Kidney glomerular epithelial cell (primary cell): ENCODE results near the gene TOP2B.

Experiments used
- DNase-seq: peaks from one replicate; lab custom pipeline; 2025; lab: John Stamatoyannopoulos, UW

TOP2B gene

GRCh38 chr3:25557694-25558093, 107.0 kb downstream of the TOP2B start:
- DNase-seq: no peak

- no peak for DNase-seq
Observed at GRCh38 chr3:25556447-25556846, 108.3 kb downstream of the TOP2B start.

- DNase-seq: no peak
Observed at GRCh38 chr3:25555695-25556437, 108.8 kb downstream of the TOP2B start.

DNA sequence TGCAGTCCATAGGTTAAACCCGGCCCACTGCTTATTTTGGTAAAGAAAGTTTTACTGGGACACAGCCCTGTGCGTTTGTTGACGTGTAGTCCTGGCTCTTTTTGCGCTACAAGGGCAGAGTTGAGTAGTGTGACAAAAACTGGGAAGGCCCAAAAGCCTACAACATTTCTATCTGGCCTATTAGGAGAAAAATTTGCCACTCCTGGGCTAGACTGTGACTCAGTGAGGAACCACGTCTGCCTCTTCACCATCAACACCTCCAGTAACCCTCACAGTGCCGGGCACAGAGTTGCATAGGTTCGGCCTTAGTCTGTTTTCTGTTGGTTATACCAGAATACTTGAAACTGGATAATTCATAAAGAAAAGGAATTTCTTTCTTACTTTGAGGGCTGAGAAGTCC, 110.3 kb downstream of the TOP2B start:
- no peak for DNase-seq

- DNase-seq: no peak
Observed at GRCh38 chr3:25552251-25552650, 112.5 kb downstream of the TOP2B start.

GRCh38 chr3:25548836-25549235, 115.9 kb downstream of the TOP2B start:
- no peak for DNase-seq

DNA sequence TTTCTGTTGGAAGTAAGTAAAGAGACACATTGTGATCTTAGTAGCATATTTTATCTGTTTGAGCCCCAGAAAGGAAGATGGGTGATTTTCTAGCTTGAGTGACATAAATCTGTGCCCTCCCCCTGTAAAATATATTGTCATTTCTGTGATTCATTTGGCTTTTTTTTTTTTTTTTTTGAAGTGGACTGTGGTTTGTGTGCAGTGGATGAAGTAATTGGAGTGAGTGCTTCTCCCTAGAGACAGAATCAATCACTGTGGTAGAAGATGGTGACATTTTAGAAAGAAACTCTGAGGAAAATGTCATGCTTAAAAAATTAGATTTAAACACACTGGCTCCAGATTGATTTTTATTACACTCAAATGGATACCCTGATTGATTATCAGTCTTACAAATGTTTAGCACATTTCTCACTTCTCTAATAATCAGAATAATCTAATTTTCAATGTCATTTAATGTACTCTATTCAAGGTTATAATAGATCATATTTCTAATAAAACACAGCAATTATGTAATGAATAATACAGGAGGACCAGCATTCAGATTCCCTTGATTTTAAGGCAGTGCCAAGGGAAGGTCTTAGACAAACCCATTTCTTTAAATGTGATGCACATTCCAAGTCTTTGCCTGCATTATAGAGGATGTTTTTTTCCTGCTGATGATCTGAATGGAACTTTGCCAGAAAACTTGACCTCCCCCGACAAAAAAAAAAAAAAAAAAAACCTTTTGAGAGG, 116.6 kb downstream of the TOP2B start:
- DNase-seq: no peak
